DOHH2 (cell line): Measurements from ENCODE around the gene UVRAG.
A peak's percentile ranks its signal among the peaks of the same experiment; 100 is the strongest.

Experiments used
- H3F3A ChIP-seq: fragments of 200-600 bp; sonication (generic), shearing (Covaris generic); 2 replicates; pipeline ENCODE4 v1.6.0; 2016; ENCODE audit warnings: antibody characterized with exemption, mild to moderate bottlenecking; ENCODE audit not compliant: control insufficient read depth, insufficient read depth
- H3K27ac ChIP-seq: fragments of 200-600 bp; sonication (generic); 2 replicates; pipeline ENCODE4 v1.5.1; 2014; ENCODE audit warnings: low read depth, mild to moderate bottlenecking, low read length, moderate library complexity
- H3K27me3 ChIP-seq: fragments of 200-600 bp; sonication (generic); 2 replicates; pipeline ENCODE4 v1.6.1; 2014; ENCODE audit warnings: mild to moderate bottlenecking, low read length, mixed read lengths; ENCODE audit not compliant: control insufficient read depth
- H3K36me3 ChIP-seq: fragments of 200-600 bp; sonication (generic); 2 replicates; pipeline ENCODE4 v1.6.1; 2014; ENCODE audit warnings: mild to moderate bottlenecking, low read length, moderate library complexity, mixed read lengths; ENCODE audit not compliant: control insufficient read depth
- H3K4me1 ChIP-seq: fragments of 200-600 bp; sonication (generic); 2 replicates; pipeline ENCODE4 v1.6.1; 2014; ENCODE audit warnings: mild to moderate bottlenecking, low read length, mixed read lengths; ENCODE audit not compliant: control insufficient read depth
- H3K4me2 ChIP-seq: fragments of 200-600 bp; sonication (generic); 2 replicates; pipeline ENCODE4 v1.6.0; 2014; ENCODE audit warnings: mild to moderate bottlenecking, low read length, moderate library complexity
- H3K4me3 ChIP-seq: fragments of 200-600 bp; sonication (generic); 2 replicates; pipeline ENCODE4 v1.5.1; 2014; ENCODE audit warnings: mild to moderate bottlenecking, low read length, mixed read lengths
- H3K79me2 ChIP-seq: fragments of 200-600 bp; sonication (generic); 2 replicates; pipeline ENCODE4 v1.6.1; 2014; ENCODE audit warnings: mild to moderate bottlenecking, low read length, mixed read lengths; ENCODE audit not compliant: control insufficient read depth
- H3K9me2 ChIP-seq: fragments of 200-600 bp; sonication (generic); replicated peaks from 2 replicates; pipeline ENCODE4 v1.6.1; 2014; ENCODE audit warnings: mild to moderate bottlenecking, low read length, mixed read lengths; ENCODE audit not compliant: control insufficient read depth
- H3K9me3 ChIP-seq: fragments of 200-600 bp; sonication (generic); 2 replicates; pipeline ENCODE4 v1.6.1; 2014; ENCODE audit warnings: antibody characterized with exemption, low read length, mixed read lengths; ENCODE audit not compliant: control insufficient read depth, insufficient read depth
- H4K20me1 ChIP-seq: fragments of 200-600 bp; sonication (generic); 2 replicates; pipeline ENCODE4 v1.6.0; 2014; ENCODE audit warnings: low read depth, mild to moderate bottlenecking, antibody characterized with exemption, low read length, moderate library complexity; ENCODE audit not compliant: control insufficient read depth, insufficient read depth
- EZH2phosphoT487 ChIP-seq: fragments of 200-600 bp; sonication (generic); IDR thresholded peaks from 2 replicates; pipeline ENCODE4 v1.6.1; 2017; ENCODE audit warnings: borderline replicate concordance, mild to moderate bottlenecking, antibody characterized with exemption, low read length, moderate library complexity, mixed read lengths
- TF ChIP-seq, protein P1 (sequence below): fragments of 200-600 bp; sonication (generic); IDR thresholded peaks from one replicate; pipeline ENCODE4 v1.5.1; 2014; ENCODE audit warnings: antibody characterized with exemption, mild to moderate bottlenecking, low read depth, low read length; ENCODE audit not compliant: poor library complexity, severe bottlenecking

The UVRAG gene

DNA sequence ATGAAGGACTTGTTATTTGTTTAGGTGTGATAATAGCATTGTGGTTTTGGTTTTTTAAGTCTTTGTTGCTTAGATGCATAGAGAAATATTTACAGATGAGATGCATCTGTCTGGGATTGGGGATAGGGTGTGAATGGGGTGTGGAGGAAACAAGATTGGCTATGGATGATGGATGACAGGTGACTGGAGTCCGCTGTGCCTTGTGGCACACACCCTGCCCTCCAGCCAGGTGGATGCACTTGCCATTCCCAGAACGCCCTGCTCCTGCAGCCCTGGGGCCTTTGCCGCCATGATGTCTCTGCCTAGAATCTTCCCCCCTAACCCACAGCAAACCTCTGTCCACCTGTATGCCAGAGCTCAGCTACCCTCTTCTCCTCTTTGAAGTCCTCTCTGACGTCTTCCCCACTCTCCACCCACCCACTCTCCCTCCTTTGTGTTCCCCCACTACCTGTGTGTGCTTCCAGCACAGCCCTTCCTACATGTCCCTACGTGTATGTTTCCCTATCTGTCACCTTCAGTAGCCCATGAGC, 336.6 kb downstream of the UVRAG start:
- Histone ChIP-seq H3K4me1 (peaks cover 22% of the 10 kb centered on the region), H3K36me3 (no peaks in the 10 kb centered on the region), H3F3A (peaks cover 3% of the 10 kb centered on the region; the same call in 1 of the 2 replicates), H3K27ac (no peak overlapping the region), H3K79me2 (no peaks in the 10 kb centered on the region), H3K4me2 (peak overlapping the region; percentile 86), H3K4me3 (peak overlapping the region; percentile 71), H3K27me3 (no peaks in the 10 kb centered on the region), H3K9me3 (no peaks in the 10 kb centered on the region), H3K9me2 (no peaks in the 10 kb centered on the region), H4K20me1 (no peaks in the 10 kb centered on the region)
- no peak for TF ChIP-seq EZH2phosphoT487
- TF ChIP-seq, protein P1, sequence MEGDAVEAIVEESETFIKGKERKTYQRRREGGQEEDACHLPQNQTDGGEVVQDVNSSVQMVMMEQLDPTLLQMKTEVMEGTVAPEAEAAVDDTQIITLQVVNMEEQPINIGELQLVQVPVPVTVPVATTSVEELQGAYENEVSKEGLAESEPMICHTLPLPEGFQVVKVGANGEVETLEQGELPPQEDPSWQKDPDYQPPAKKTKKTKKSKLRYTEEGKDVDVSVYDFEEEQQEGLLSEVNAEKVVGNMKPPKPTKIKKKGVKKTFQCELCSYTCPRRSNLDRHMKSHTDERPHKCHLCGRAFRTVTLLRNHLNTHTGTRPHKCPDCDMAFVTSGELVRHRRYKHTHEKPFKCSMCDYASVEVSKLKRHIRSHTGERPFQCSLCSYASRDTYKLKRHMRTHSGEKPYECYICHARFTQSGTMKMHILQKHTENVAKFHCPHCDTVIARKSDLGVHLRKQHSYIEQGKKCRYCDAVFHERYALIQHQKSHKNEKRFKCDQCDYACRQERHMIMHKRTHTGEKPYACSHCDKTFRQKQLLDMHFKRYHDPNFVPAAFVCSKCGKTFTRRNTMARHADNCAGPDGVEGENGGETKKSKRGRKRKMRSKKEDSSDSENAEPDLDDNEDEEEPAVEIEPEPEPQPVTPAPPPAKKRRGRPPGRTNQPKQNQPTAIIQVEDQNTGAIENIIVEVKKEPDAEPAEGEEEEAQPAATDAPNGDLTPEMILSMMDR = no peak

DNA sequence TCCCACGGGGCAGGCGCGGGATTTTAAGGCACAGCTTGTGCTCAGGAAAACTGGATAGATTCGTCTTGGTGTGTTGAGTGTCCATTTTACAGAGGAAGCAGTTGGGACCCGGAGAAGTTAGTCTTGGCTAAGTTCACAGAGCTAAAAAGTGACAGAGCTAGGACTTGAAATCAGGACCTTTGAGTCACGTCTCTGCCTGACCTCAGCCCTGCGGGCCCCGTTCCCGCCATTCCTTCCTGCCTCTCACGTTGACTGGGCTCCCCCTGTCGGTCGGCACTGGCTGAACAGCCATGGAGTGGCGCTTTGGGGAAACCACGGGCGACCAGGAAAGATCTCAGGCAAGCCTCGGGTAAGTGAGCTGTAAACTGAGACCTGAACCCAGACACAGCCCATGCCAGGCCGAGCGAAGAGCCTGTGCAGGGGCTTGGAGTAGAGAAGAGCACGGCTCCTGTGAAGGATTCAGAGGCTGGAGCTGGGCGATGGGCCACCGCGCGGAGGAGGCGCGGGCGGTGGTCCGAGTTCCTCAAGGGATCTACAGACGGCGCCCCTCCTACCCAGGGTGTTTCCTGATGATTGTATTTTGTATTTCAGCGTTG, 337.2 kb downstream of the UVRAG start:
- peaks cover 22% of the 10 kb centered on the region for H3K4me1 ChIP-seq
- no peaks in the 10 kb centered on the region; the same call in 1 of the 2 replicates for H3F3A ChIP-seq
- H4K20me1 ChIP-seq = no peaks in the 10 kb centered on the region
- no peaks in the 10 kb centered on the region for H3K79me2 ChIP-seq
- peak overlapping the region; percentile 71 for H3K4me3 ChIP-seq
- no peaks in the 10 kb centered on the region for H3K27me3 ChIP-seq
- no peaks in the 10 kb centered on the region for H3K36me3 ChIP-seq
- no peak overlapping the region for H3K27ac ChIP-seq
- peak overlapping the region; percentile 86 for H3K4me2 ChIP-seq
- no peak for TF ChIP-seq EZH2phosphoT487
- TF ChIP-seq, protein P1 = peak; percentile 99
- no peaks in the 10 kb centered on the region for H3K9me3 ChIP-seq
- no peaks in the 10 kb centered on the region for H3K9me2 ChIP-seq

DNA sequence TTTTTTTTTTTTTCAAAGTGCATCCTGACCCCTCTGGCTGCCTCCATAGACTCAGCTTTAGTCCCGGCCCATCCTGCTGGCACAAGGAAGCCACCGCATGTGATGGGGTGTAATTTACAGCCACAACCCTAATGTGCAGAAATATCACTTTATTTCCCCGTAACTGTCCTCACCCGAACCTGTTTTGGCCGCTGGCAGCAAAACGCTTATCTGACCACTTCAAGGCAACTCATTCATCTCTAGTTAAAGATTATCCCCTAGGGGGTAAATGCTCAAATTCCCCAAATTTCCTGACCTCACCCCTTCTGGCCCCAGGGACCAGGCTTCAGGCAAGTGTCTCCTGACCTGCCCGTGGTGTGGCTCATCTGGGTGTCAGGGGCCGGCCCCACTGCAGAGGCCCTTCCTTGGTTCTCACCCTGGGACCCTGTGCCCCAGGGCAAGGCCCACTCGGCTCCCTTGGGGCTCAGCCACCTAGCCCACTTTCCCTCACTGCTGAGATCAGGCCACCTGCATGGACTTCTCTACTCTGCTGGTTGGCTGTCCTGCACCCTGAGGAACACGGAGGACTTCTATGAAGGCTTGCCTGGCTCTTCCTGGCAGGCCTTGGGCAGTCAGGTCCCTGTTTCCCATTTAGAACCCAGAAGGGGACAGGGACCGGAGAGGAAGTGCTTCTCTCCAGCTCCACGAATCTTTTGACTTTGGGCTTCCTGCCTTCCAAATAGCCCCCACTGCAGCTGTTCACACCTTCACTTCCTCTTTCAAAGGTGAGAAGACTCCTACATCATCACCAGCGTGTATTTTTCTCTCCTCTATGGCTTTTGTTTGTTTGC, 337.9 kb downstream of the UVRAG start:
- peak overlapping the region; percentile 71 for H3K4me3 ChIP-seq
- H4K20me1 ChIP-seq = no peaks in the 10 kb centered on the region

More for the DNA sequence above, 337.9 kb downstream of the UVRAG start:
- H3K79me2 ChIP-seq = no peaks in the 10 kb centered on the region
- H3K4me1 ChIP-seq = peaks cover 22% of the 10 kb centered on the region
- no peaks in the 10 kb centered on the region; the same call in 1 of the 2 replicates for H3F3A ChIP-seq
- H3K9me2 ChIP-seq = no peaks in the 10 kb centered on the region
- H3K4me2 ChIP-seq = peak overlapping the region; percentile 86
- no peaks in the 10 kb centered on the region for H3K36me3 ChIP-seq
- H3K27me3 ChIP-seq = no peaks in the 10 kb centered on the region
- H3K9me3 ChIP-seq = no peaks in the 10 kb centered on the region
- peak overlapping the region; percentile 24; the same call in 1 of the 2 replicates for H3K27ac ChIP-seq
- TF ChIP-seq EZH2phosphoT487 = no peak
- TF ChIP-seq, protein P1 = no peak
